DND-41 (cell line): ENCODE data around the gene TSTD2.

Experiments
- ATAC-seq: fragments of 200-7000 bp; cut with Tn5 transposase; 3 replicates; pipeline ENCODE4 v1.9.1; 2021; ENCODE audit warnings: low read depth; ENCODE audit not compliant: insufficient read depth
- DNase-seq: peaks from one replicate; pipeline ENCODE4 v3.0.0-alpha.2; 2020
- H2AFZ ChIP-seq: 2 replicates; pipeline ENCODE4 v1.6.0; 2012; ENCODE audit warnings: low read depth, low read length
- H3K27ac ChIP-seq: 2 replicates; pipeline ENCODE4 v1.5.1; 2012; ENCODE audit warnings: low read length, inconsistent platforms
- H3K27me3 ChIP-seq: fragments of 200-600 bp; sonication (generic); 2 replicates; pipeline ENCODE4 v1.6.0; 2012; ENCODE audit warnings: low read length, mild to moderate bottlenecking, inconsistent platforms; ENCODE audit not compliant: insufficient read depth, poor library complexity
- H3K36me3 ChIP-seq: 2 replicates; pipeline ENCODE4 v1.5.1; 2012; ENCODE audit warnings: low read length, inconsistent platforms; ENCODE audit not compliant: insufficient read depth
- H3K4me1 ChIP-seq: 2 replicates; pipeline ENCODE4 v1.5.1; 2012; ENCODE audit warnings: mild to moderate bottlenecking, low read length; ENCODE audit not compliant: insufficient read depth
- H3K4me2 ChIP-seq: 2 replicates; pipeline ENCODE4 v1.6.0; 2012; ENCODE audit warnings: mild to moderate bottlenecking, moderate library complexity, low read length, inconsistent platforms; ENCODE audit not compliant: insufficient read depth
- H3K4me3 ChIP-seq, 2 experiments: fragments of 200-600 bp in 1 of 2; shearing (Covaris generic) in 1 of 2; 2 replicates each; pipeline ENCODE4 v1.5.1; 2012 to 2016; ENCODE audit warnings: inconsistent platforms in 2 of 2, low read length in 2 of 2, mild to moderate bottlenecking in 2 of 2, low read depth in 1 of 2, moderate library complexity in 1 of 2
- H3K79me2 ChIP-seq: 2 replicates; pipeline ENCODE4 v1.6.0; 2012; ENCODE audit warnings: low read length, inconsistent platforms; ENCODE audit not compliant: insufficient read depth
- H3K9ac ChIP-seq: 2 replicates; pipeline ENCODE4 v1.6.0; 2012; ENCODE audit warnings: low read depth, mild to moderate bottlenecking, inconsistent platforms, low read length, moderate library complexity
- H3K9me3 ChIP-seq: 2 replicates; pipeline ENCODE4 v1.5.1; 2012; ENCODE audit warnings: low read length, moderate library complexity, mild to moderate bottlenecking, inconsistent platforms; ENCODE audit not compliant: insufficient read depth, severe bottlenecking
- H4K20me1 ChIP-seq: 2 replicates; pipeline ENCODE4 v1.6.0; 2012; ENCODE audit warnings: low read length; ENCODE audit not compliant: insufficient read depth
- EZH2 ChIP-seq: IDR thresholded peaks from 3 replicates; pipeline ENCODE4 v1.6.1; 2012; ENCODE audit warnings: borderline replicate concordance, low read depth, mild to moderate bottlenecking, moderate library complexity, low read length, inconsistent platforms; ENCODE audit not compliant: severe bottlenecking
- TF ChIP-seq, protein P1 (sequence below): IDR thresholded peaks from 2 replicates; pipeline ENCODE4 v1.5.1; 2012; ENCODE audit warnings: borderline replicate concordance, low read length, moderate library complexity, mild to moderate bottlenecking; ENCODE audit not compliant: poor library complexity, severe bottlenecking; ENCODE audit errors: extremely low read depth

Gene TSTD2

GRCh38 chr9:97666907-97667686 is 33.9 kb upstream of the TSTD2 start:
- ATAC-seq (no peak), DNase-seq (no peak)
- H3K36me3 ChIP-seq = peaks cover 98% of the 10 kb centered on the region
- H3K27me3 ChIP-seq = no peaks in the 10 kb centered on the region
- H3K4me1 ChIP-seq = no peaks in the 10 kb centered on the region
- no peak overlapping the region for H3K4me3 ChIP-seq
- H2AFZ ChIP-seq = no peak overlapping the region
- no peaks in the 10 kb centered on the region for H3K79me2 ChIP-seq
- no peaks in the 10 kb centered on the region for H4K20me1 ChIP-seq
- H3K27ac ChIP-seq = no peak overlapping the region
- no peak for TF ChIP-seq EZH2
- TF ChIP-seq, protein P1, sequence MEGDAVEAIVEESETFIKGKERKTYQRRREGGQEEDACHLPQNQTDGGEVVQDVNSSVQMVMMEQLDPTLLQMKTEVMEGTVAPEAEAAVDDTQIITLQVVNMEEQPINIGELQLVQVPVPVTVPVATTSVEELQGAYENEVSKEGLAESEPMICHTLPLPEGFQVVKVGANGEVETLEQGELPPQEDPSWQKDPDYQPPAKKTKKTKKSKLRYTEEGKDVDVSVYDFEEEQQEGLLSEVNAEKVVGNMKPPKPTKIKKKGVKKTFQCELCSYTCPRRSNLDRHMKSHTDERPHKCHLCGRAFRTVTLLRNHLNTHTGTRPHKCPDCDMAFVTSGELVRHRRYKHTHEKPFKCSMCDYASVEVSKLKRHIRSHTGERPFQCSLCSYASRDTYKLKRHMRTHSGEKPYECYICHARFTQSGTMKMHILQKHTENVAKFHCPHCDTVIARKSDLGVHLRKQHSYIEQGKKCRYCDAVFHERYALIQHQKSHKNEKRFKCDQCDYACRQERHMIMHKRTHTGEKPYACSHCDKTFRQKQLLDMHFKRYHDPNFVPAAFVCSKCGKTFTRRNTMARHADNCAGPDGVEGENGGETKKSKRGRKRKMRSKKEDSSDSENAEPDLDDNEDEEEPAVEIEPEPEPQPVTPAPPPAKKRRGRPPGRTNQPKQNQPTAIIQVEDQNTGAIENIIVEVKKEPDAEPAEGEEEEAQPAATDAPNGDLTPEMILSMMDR = no peak
- H3K9me3 ChIP-seq = no peaks in the 10 kb centered on the region
- H3K4me2 ChIP-seq = no peak overlapping the region
- H3K9ac ChIP-seq = no peak overlapping the region

- Histone ChIP-seq H4K20me1 (no peaks in the 10 kb centered on the region), H3K4me3 (no peak overlapping the region), H3K9me3 (no peaks in the 10 kb centered on the region), H3K9ac (no peak overlapping the region), H3K79me2 (no peaks in the 10 kb centered on the region), H3K27ac (no peak overlapping the region), H3K36me3 (peaks cover 94% of the 10 kb centered on the region), H3K4me2 (no peak overlapping the region), H3K4me1 (no peaks in the 10 kb centered on the region), H2AFZ (no peak overlapping the region), H3K27me3 (no peaks in the 10 kb centered on the region)
- ATAC-seq (no peak), DNase-seq (no peak)
- TF ChIP-seq, protein P1 = no peak
- no peak for TF ChIP-seq EZH2
Measured at GRCh38 chr9:97665742-97666141, 32.6 kb upstream of the TSTD2 start.

DNA sequence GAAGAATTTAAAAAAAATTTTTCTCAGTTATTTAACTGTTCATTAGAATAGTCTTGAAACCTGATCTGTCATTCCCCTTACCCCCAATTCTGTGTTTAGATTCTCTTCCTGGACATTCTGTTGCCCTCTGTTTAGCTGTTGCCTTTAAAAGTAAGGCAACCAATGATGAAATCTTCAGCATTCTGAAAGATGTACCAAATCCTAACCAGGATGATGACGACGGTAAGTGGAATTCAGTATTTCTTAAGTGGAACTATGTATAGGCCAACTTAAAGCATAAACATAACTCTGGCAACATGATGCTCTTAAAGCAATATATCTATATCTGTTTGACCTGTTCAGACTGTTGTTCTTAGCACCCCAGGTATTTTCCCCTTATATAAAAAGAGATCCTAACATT is 27.7 kb upstream of the TSTD2 start:
- DNase-seq = no peak
- no peak overlapping the region for H3K4me3 ChIP-seq
- TF ChIP-seq, protein P1 = no peak
- no peak for TF ChIP-seq EZH2
- H3K9me3 ChIP-seq = no peaks in the 10 kb centered on the region
- H3K4me1 ChIP-seq = no peaks in the 10 kb centered on the region
- no peak overlapping the region for H2AFZ ChIP-seq
- H3K9ac ChIP-seq = no peak overlapping the region
- no peaks in the 10 kb centered on the region for H3K79me2 ChIP-seq
- no peak for ATAC-seq
- no peak overlapping the region for H3K27ac ChIP-seq
- peaks cover 89% of the 10 kb centered on the region for H3K36me3 ChIP-seq
- H4K20me1 ChIP-seq = no peaks in the 10 kb centered on the region
- H3K4me2 ChIP-seq = no peak overlapping the region
- H3K27me3 ChIP-seq = no peaks in the 10 kb centered on the region
